ENCODE results near the gene TEX51.

DNA sequence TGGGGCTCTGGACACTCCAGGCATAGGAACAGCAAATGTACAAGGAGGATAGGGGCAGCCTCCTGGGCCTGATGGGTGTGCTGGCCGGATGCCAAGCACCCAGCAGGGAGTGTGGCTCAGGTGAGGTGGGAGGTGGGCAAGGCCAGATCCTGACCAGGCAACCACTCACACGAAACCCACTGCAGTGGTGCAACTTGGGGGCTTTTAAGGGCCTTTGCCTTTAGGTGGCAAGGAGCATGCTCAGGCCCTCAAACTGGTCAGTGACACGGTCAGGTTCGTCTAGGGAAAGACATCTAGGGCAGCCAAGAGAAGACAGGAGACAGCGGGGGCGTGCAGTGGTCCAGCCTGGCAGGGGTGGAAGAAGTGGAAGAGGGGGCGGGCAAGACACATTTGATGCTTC, 18.4 kb upstream of the TEX51 start:
- TF ChIP-seq, protein P1, sequence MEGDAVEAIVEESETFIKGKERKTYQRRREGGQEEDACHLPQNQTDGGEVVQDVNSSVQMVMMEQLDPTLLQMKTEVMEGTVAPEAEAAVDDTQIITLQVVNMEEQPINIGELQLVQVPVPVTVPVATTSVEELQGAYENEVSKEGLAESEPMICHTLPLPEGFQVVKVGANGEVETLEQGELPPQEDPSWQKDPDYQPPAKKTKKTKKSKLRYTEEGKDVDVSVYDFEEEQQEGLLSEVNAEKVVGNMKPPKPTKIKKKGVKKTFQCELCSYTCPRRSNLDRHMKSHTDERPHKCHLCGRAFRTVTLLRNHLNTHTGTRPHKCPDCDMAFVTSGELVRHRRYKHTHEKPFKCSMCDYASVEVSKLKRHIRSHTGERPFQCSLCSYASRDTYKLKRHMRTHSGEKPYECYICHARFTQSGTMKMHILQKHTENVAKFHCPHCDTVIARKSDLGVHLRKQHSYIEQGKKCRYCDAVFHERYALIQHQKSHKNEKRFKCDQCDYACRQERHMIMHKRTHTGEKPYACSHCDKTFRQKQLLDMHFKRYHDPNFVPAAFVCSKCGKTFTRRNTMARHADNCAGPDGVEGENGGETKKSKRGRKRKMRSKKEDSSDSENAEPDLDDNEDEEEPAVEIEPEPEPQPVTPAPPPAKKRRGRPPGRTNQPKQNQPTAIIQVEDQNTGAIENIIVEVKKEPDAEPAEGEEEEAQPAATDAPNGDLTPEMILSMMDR (IDR thresholded peaks at IDR 0.05) = no peak
- TF ChIP-seq POLR2AphosphoS5 (IDR thresholded peaks at IDR 0.05) (no peak), POLR2A (IDR thresholded peaks at IDR 0.05) (no peak)
